Tongue (tissue), 2 donors: ENCODE data around the gene ASPHD2. TPM values are rescaled to one million over a fixed set of nuclear protein-coding genes. Genes with fewer than 3 reads are reported as not detected.

ENCODE experiments used
- DNase-seq: peaks from one replicate; pipeline ENCODE4 v3.0.0-alpha.2; 2015
- total RNA-seq: library from RNA; depleted of rRNA; stranded (reverse); fragments of >200 nt; gene quantifications from one replicate; pipeline ENCODE4 v1.2.3, GENCODE V29; 2014

Gene ASPHD2
- total RNA-seq, 1 donor from 2014 or later = 0.41 TPM

DNA sequence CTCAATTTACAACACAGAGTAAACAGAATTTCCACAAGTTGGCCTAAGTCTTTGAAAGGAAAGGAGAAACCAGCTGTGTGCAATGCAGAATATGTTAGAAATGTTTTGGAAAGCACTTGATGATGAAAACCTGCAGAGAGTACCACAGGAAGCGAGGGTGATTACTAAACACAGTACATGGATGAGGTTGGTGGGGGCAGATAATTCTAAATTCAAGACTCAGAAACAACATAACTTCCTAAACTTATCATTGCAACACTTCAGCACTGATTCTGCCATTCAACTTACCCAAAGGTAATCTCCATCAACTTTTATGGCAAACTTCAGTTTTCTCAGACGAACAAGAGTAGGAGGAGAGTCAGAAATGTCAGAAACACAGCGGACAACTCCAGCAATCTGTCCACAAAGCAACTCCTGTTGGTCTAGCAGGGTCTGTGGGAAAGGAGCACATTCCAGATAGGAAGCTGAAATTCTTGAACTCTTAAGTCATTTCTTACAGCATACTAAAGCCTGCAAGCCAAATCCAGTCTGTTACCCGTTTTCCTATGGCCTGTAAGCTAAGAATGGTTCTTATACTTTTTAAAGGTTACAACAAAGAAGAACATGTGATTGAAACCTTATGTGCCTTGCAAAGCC is 47.8 kb downstream of the ASPHD2 start:
- DNase-seq = no peak

DNA sequence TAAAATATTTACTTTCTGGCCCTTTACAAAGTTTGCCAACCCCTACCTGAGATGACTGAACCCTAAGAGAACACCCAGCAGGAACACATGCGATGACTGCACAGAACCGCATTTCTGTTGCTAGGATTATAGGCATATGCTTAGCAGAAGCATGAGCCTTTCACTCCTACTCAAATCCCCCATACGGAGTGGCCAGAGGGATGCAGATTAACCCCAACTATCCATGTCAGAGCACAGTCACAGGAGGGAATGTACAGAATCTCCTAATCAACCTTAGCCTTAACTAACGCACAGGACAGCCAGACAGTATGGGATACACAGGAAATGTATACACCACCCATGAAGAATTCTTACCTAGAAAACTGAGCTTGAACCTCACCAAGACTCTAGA is 48.3 kb downstream of the ASPHD2 start:
- DNase-seq = no peak

DNA sequence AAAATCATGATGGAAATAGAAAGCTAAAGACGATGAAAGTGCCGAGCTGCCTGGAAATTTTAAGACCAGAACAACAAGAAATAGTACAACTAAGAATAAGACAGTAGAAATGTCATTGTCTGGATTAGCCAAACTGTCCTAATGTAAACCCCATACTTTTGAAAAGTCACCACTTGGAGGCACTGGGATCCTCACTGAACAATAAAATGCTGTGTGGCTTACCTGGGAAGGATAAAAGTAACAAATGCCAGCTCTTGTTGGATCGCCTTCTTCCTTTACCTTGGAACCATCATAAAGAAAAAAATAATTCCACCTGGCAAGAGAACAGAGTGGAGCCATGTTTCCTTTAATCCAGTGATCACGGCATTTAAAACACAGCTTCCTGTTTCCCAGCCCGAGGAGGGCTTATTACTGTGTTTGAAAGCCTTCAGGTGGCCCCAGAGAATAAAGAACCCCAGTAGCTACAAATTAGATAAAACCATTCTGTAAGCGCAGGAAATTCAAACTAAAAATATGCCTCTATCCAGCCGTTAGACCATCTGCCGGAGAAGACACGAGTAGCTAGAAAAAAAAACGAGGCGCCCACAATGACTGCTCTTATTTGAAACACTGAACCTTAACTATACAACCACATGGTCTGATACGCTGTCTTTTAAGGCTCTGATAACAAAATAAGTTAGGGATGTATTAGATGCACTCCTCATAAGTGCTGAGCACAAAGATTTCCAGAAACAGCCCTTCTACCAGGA is 50.2 kb downstream of the ASPHD2 start:
- DNase-seq = no peak

GRCh38 chr22:26479792-26480610 is 50.9 kb downstream of the ASPHD2 start:
- no peak for DNase-seq

GRCh38 chr22:26480611-26480932 is 51.5 kb downstream of the ASPHD2 start:
- no peak for DNase-seq

- DNase-seq = no peak
These were observed 52.1 kb downstream of the ASPHD2 start for GRCh38 chr22:26481112-26481693.

GRCh38 chr22:26481694-26482093 is 52.6 kb downstream of the ASPHD2 start:
- DNase-seq = no peak

DNA sequence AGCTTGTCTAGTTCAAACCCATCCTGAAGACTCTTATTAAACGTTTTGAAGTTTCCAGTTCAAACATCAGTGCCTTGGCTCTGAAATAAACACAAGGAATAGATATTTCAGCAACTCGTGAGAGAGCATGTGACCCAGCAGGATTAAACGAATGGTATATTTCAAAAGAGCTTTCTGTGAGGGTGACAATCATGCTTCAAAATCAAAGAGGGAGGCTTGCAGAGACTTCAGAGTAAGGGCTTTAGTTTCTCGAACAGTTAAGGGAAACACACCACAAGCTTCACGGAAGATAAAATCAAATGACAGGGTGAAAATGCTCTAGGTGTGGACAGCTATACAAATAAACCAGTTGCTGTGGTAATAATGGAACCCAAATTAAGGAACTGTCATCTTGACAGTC is 53.1 kb downstream of the ASPHD2 start:
- DNase-seq = no peak

- DNase-seq = no peak
These were observed 54.0 kb downstream of the ASPHD2 start for GRCh38 chr22:26483043-26483438.

GRCh38 chr22:26483439-26484359 is 54.6 kb downstream of the ASPHD2 start, which contains the start of the genes HPS4 and SRRD:
Gene HPS4, minus strand, starts transcription at chr22:26483783. Its CDS starts 2,021 bp downstream, at chr22:26481762.
Gene SRRD, plus strand, starts transcription at chr22:26483877. Its CDS starts 14 bp downstream, at chr22:26483891.
- peak; percentile 95 for DNase-seq

DNA sequence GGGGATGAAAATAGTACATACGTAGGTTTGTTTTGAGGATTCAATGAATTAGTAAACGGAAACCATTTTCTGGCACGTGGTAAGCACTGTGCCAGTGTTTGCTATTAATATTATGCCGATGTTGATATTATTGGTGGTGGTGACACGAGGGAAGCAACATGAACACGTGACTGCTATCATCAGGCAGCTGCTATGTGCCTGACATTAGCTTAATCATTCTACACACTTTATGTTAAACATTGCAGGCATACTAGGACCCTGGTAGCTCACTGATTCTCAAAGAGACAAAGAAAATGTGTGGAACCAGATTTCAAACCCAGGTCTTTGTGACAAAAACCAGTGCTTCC is 55.3 kb downstream of the ASPHD2 start:
- DNase-seq = no peak

DNA sequence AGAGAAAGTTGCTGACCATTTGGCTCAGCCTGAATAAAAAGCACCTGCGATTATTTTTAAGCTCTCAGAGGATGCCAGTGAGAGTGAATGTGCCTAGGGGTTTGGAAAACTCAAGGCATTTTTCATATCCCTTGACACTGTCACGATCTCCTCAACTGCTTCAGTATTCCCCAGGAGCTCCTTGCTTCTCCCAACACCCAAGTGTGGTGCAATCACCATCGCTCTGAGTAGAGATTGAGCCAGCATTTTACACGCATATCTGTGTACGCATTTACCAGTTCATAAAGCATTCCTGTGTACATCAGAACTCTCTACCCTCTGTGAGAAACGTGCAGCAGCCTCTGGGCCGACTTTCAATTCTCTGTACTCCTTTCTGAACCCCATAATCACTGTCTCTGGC is 56.0 kb downstream of the ASPHD2 start:
- DNase-seq = no peak

DNA sequence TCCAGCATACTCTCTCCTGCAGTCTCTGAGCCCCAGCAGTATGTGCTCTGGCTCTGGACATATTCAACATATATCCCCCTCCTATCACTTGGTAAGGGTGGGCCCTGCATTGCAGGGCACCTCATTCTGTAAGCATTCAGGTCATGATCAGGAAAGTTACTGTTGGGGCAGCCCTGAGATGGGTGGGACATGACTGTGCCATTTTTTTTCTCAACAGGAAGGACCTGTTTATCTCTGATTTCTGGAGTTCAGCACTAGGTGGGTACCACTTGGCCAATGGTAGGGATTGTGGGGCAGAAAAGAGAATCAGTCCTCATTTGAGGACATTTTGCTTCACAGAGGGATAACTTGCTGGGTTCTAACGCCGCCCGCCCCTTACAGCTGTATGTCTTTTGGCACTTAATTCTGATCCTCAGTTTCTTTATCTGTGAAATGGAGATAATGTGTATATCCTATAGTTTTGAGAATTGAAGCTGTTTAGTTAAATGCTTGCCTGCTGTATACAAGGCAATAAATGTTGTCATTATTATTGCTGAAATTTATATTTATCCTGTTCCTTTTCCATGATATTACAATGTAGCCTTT is 56.8 kb downstream of the ASPHD2 start:
- DNase-seq = no peak

DNA sequence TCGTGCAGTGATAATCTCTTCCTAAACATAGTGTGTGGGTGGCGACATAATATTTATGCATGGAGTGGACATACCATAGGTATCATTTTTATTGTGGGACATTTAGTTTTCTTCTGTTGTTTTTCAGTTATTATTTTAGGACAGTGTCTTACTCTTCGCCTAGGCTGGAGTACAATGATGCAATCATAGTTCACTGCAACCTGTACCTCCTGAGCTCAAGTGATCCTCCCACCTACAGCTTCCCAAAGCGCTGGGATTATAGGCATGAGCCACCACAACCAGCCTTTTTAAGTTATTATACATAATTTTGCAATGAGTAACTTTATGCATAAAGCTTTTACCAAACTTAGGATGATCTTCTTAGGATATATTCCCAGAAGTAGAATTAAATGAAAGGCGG is 57.3 kb downstream of the ASPHD2 start:
- no peak for DNase-seq

- DNase-seq = no peak
These were observed 58.9 kb downstream of the ASPHD2 start for GRCh38 chr22:26487996-26488395.

GRCh38 chr22:26489447-26490036 is 60.5 kb downstream of the ASPHD2 start:
- DNase-seq = no peak

DNA sequence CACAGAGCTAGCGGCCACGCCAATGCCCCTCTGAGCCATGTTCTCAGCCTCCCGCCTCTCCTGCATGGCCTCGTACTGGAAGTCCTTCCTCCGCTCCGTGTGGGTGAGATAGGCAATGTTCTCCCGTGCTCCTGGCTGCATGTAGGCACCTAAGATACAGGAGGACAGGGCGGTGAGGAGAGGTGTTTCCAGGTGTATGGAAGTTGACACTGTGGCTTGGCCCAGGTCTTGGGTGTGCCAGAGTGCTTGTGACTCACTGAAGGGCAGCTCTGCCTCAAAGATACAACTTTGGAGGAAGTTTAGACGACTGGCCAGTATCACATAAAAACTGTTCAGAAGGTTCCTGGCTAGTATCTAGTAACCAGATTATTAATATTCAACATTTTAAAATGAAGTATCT is 63.2 kb downstream of the ASPHD2 start:
- DNase-seq = no peak

DNA sequence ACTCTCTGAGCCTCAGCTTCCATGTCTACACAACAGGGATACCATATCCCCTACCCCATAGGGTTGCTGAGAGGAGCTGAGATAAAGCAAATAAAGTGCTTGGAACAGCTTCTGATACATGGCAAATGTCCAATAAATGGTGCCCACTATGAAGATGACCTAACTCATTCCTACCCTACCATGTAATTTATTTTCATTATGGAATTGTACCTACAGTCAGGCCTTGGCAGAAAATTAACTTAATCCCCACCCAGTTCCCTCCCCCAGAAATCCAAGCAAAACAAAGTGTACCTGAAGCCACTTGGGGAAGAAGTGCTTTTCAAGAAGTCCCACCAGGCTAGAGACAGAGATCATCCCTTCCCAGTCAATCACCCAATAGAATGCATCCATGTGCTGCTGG is 65.4 kb downstream of the ASPHD2 start:
- no peak for DNase-seq
